Activated CD4-positive, CD25-positive, alpha-beta regulatory T cell treated with anti-CD3 and anti-CD28 coated beads, Interleukin-2, amount 50 U/mL, for 24 hours (primary cell): Measurements from ENCODE around the gene METTL24.

Experiments
- ATAC-seq, 2 donors: fragments of 150-1000 bp; cut with Tn5 transposase; one replicate each; pipeline ENCODE4 v1.10.0; 2021; ENCODE audit warnings: mild to moderate bottlenecking in 1 of 2, moderate library complexity in 1 of 2

The METTL24 gene

DNA sequence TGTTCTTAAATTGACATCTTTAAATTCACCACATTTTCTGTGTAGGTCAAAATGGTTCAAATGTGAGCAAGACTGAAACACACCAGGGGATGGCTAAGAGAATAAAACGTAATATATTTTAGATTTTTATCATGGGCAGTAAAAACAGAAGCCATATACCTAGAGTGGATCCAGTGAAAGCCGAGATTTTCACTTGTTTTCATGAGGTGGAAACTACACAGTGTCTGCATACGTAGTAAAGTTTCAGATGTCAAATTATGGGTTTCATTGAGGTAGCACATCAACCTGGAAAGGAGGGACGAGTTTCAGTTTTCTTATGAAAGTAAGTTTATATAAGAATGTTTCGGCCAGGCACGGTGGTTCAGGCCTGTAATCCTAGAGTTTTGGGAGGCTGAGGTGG lies 25.9 kb downstream of the METTL24 start:
- no peak for ATAC-seq

- no peak for ATAC-seq
Measured at GRCh38 chr6:110331816-110332215, 26.3 kb downstream of the METTL24 start.

GRCh38 chr6:110331390-110331789 lies 26.8 kb downstream of the METTL24 start:
- ATAC-seq: no peak

DNA sequence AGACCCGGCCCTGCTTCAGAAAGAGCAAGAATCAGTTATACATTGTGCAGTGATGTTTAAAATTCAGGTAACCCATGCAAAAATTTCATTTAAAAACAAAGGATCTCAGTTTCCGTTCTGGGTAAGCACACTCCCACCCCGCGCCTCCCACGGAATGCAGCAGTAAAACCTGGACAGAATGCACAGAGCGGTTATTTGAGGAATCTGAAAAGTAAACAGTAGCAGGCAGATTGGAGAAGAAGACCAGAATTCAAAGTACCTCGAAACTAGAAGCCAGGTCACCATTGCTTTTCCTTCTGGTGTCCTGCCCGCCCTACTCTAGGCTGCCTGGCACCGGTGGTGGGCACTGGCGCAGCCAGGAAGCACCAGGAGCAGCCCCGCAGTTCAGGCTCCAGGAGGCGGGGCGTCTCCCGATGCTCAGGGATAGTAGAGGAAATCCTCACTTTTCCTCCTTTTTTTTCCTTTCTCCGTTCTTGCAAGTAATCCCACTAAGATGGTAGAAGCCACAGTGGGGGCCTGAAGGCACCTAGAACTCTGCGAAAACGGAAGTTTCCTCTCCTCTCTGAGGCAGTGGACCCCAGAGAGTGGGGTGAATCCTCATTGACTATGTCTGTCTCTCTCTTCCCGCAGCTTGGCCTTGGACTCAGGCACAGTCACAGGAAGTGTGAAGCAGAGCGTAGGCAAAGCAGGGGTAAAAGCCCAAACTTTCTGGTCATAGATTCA lies 28.3 kb downstream of the METTL24 start:
- no peak for ATAC-seq

- no peak for ATAC-seq
Measured at GRCh38 chr6:110329348-110329713, 28.8 kb downstream of the METTL24 start.

GRCh38 chr6:110328259-110328658 lies 29.9 kb downstream of the METTL24 start:
- no peak for ATAC-seq

GRCh38 chr6:110327391-110327790 lies 30.8 kb downstream of the METTL24 start:
- ATAC-seq: no peak

GRCh38 chr6:110326609-110327008 lies 31.5 kb downstream of the METTL24 start:
- no peak for ATAC-seq

- ATAC-seq: no peak
Measured at GRCh38 chr6:110326057-110326456, 32.1 kb downstream of the METTL24 start.

DNA sequence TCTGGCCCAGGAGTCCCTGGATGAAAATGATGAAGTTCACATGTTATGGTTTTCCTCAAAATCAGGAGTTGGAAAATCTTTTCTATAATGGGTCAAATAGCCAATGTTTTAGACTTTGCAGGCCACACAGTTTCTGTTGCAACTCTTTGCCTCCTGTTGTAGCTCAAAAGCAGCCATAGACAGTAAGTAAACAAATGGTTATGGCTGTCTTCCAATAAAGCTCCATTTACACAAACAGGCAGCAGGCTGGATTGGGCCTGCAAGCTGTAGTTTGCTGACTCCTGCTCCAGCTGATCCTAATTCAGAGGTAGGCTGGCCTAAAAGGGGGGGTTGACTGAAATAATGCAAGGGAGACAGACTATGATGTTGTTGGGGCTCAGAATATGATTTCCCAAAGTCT lies 33.0 kb downstream of the METTL24 start:
- no peak for ATAC-seq

DNA sequence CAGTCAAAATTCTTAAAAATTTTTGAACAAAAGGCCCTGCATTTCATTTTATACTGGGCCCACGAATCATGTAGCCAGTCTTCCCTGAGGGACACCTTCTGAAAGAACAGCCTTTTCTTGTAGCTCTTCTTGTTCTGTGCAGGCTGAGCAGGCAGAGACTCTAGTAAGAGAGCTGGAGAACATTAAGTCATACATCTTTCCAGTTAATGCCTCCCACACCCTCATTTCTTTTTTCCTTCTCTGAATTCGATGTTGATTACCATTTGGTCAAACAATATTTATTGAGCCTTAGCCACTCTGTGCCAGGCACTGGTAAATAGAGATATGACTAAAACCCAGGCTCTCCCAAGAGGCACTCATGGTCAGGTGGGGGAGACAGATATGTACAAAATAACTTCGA lies 33.6 kb downstream of the METTL24 start:
- ATAC-seq: no peak

GRCh38 chr6:110323258-110323657 lies 34.9 kb downstream of the METTL24 start:
- ATAC-seq: no peak

GRCh38 chr6:110322874-110323242 lies 35.3 kb downstream of the METTL24 start:
- no peak for ATAC-seq

DNA sequence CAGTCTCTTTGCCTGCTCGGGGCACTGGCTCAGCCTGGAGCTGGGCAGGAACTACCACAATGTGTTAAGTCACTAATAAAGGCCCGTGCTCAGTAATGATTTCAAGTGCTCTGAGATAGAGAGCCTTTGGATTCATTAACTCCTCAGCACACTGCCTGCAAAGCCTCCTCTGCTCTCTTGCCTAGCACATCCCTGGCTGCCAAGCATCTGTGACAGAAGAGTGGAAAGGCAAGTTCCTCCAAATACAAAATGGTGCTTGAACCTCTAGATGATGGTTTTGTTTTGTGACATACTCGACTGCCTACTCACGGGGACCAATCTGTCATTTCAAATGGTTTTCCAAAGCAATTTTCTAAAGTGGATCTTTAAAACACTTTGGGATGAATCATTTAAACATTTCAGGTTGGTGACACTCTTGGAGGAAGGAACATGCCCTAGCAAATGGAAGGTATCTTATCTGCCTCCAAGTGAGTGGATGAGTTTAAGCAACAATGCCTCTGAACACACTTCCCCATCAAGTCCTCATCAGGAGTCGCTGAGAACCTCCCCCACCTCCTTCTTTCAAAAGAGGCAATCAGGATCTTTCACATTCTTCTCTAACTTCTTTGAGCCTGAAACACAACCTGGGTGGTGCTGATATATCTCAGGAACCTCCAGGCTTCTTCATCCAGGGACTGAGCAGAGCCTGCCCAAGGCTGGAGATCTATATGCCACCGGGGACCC lies 35.8 kb downstream of the METTL24 start:
- ATAC-seq: no peak

GRCh38 chr6:110320307-110320706 lies 37.8 kb downstream of the METTL24 start:
- no peak for ATAC-seq

DNA sequence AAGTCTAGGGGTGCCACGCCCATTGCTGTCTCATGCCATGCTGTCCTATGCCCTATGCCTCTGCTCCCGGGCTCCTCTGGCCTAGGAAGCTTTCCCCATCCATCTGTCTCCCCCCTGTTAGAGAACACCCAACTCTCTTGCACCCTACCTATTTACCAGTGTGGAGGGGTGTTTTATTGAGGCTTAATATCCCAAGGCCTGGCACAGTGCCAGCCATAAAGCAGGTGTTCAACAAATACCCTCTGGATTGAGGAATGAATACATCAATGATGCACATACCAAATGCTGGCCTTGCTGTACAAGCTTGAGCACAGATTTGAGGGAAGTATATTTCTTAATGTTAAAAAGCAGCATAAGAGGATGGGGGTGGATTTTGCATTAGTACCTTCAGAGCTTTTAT lies 38.3 kb downstream of the METTL24 start:
- ATAC-seq: no peak

DNA sequence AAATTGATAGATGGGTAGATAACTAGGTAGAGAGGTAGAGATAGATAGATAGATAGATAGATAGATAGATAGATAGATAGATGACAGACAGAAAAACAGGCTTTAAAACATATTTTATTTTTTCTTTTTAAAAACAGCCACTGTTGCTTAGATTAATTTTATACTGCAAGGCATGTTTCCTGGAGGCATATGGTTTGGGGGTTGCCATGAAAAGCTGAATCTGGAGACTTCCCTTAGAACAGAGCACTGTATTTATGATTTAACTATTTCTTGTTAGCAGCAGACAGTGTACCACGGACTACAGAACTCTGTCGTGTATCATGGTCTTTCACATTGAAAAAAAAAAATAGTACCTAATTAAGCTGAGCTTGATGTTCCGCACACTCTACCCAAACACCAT lies 38.8 kb downstream of the METTL24 start:
- ATAC-seq: no peak

GRCh38 chr6:110318971-110319370 lies 39.2 kb downstream of the METTL24 start:
- no peak for ATAC-seq

DNA sequence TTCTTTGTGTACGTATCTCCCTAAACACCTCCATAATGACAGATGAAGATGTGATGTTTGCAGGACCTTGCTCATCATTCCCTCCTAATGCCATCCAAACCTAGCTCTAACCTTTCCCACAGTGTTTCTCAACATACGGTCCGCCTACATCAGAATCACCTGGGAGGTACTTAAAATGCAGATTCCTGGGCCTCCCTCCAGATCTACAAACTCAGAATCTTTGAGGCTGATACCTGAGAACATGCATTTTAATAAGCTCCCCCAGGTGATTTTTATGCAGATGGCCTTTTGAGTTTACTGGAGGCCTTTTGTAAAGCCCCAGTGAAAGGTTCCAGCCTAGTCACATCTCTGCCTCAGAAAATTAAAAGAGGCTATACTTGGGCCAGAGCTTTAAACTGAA lies 40.5 kb downstream of the METTL24 start:
- no peak for ATAC-seq

GRCh38 chr6:110317189-110317588 lies 41.0 kb downstream of the METTL24 start:
- ATAC-seq: no peak

DNA sequence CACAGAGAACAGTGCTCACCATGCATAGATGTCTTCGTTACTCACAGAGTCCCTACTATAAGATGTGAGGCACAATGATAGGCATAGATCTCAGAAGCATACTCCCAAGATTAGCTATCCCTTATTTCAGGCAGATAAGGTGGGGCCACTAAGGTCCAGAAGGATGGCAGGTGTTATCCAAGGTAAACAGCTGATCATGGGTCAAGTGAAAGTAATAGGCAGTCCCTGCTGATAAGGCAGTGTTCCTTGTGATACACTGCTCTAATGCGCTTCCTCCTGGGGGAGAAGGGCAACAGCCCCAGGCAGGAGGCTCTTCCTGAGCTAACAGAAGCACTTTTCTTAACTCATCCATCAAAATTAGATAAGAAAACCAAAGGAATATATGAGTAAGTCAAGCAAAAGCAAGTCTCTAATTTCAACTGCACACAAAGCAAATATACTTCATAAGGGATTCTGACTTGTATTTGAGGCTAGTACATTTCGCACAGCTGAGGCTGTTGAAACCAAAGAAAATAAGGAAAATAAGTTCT lies 42.2 kb downstream of the METTL24 start:
- ATAC-seq: no peak

GRCh38 chr6:110315207-110315868 lies 42.8 kb downstream of the METTL24 start:
- no peak for ATAC-seq

DNA sequence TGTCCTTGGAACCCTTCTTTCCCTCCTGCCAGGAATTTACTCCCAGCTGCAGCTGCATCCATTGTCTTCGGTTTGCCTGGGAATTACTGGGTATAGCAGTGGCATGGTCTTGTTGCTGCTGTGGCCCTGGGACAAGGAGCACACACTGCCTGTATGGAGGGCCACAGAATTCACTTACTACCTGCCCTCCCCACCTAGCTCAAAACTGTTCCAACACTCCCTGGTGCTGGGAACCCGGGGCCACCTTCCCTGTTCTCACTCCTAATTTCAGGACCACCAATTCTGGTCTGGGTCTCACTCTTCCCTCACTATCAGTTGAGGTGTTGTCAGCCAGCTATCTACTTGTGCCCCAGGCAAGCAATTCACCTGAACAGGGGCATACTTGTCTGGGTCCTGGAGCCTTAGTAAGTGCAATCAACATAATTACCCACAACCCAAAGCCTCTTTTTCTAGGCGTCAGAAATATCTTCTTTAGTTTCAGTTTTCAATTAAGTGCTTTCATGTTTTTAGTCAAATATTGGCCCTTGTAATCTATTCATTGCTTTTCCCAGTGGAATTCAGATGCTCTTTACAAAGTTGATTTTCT lies 47.2 kb downstream of the METTL24 start:
- ATAC-seq: no peak
